Measurements from ENCODE around the gene ESPL1. TPM values are rescaled to one million over a fixed set of nuclear protein-coding genes. Genes with fewer than 3 reads are reported as not detected.
"Not testable (repeated sequence)": the region's sequence is repeated elsewhere in the genome, so short reads cannot be mapped to it uniquely, and the experiment has no call there.

ESPL1 gene
- total and polyA plus RNA-seq, 2 donors from 2014 or later, result 1.5 to 2.9 TPM

- Histone ChIP-seq H3K27ac (ENCODE audit: low read depth in 2 of 2, low read length in 2 of 2) (no peak overlapping the region), H3K36me3 (ENCODE audit: control insufficient read depth in 2 of 3, insufficient read depth in 3 of 3, low read length in 3 of 3) (no peaks in the 10 kb centered on the region), H3K4me1 (ENCODE audit: control insufficient read depth in 2 of 3, insufficient read depth in 2 of 3, low read depth in 1 of 3, low read length in 3 of 3) (peaks cover 0 to 10% (median 9%) of the 10 kb centered on the region in 3 donors), H3K9me3 (ENCODE audit: control insufficient read depth in 2 of 3, insufficient read depth in 1 of 3, low read length in 3 of 3) (no peaks in the 10 kb centered on the region), H3K9ac (ENCODE audit: low read length in 3 of 3) (no peak overlapping the region), H3K4me3 (ENCODE audit: low read length in 3 of 3) (no peak overlapping the region), H3K27me3 (ENCODE audit: control insufficient read depth, insufficient read depth, low read length) (no peaks in the 10 kb centered on the region)
- peak in 1 of 5 donors; percentile 14 for DNase-seq
- TF ChIP-seq CTCF (IDR thresholded peaks at IDR 0.05; ENCODE audit: borderline replicate concordance, extremely low read depth, insufficient read depth), result peak; percentile 15
- no peak for FAIRE-seq
- intact Hi-C loops (cut with DNase I), result no loop called here
Measured at GRCh38 chr12:53327435-53328042, 59.4 kb downstream of the ESPL1 start.

- Histone ChIP-seq H3K9me3 (ENCODE audit: control insufficient read depth in 2 of 3, insufficient read depth in 1 of 3, low read length in 3 of 3) (no peaks in the 10 kb centered on the region), H3K4me1 (ENCODE audit: control insufficient read depth in 2 of 3, insufficient read depth in 2 of 3, low read depth in 1 of 3, low read length in 3 of 3) (peaks cover 0 to 10% (median 9%) of the 10 kb centered on the region in 3 donors), H3K27me3 (ENCODE audit: control insufficient read depth, insufficient read depth, low read length) (no peaks in the 10 kb centered on the region), H3K4me3 (ENCODE audit: low read length in 3 of 3) (no peak overlapping the region), H3K36me3 (ENCODE audit: control insufficient read depth in 2 of 3, insufficient read depth in 3 of 3, low read length in 3 of 3) (no peaks in the 10 kb centered on the region), H3K9ac (ENCODE audit: low read length in 3 of 3) (no peak overlapping the region), H3K27ac (ENCODE audit: low read depth in 2 of 2, low read length in 2 of 2) (no peak overlapping the region)
- TF ChIP-seq CTCF (IDR thresholded peaks at IDR 0.05; ENCODE audit: borderline replicate concordance, extremely low read depth, insufficient read depth), result no peak
- FAIRE-seq (no peak), DNase-seq (peak in 2 of 5 donors; percentile 22 to 64)
- intact Hi-C loops (cut with DNase I), result no loop called here
Measured at GRCh38 chr12:53328043-53328435, 59.9 kb downstream of the ESPL1 start.

GRCh38 chr12:53330671-53331070, 62.6 kb downstream of the ESPL1 start:
- no peak for FAIRE-seq
- Histone ChIP-seq H3K36me3 (ENCODE audit: control insufficient read depth in 2 of 3, insufficient read depth in 3 of 3, low read length in 3 of 3) (no peaks in the 10 kb centered on the region), H3K9ac (ENCODE audit: low read length in 3 of 3) (no peak overlapping the region), H3K4me3 (ENCODE audit: low read length in 3 of 3) (no peak overlapping the region), H3K4me1 (ENCODE audit: control insufficient read depth in 2 of 3, insufficient read depth in 2 of 3, low read depth in 1 of 3, low read length in 3 of 3) (peaks cover 0 to 2% (median 0%) of the 10 kb centered on the region in 3 donors), H3K9me3 (ENCODE audit: control insufficient read depth in 2 of 3, insufficient read depth in 1 of 3, low read length in 3 of 3) (no peaks in the 10 kb centered on the region), H3K27me3 (ENCODE audit: control insufficient read depth, insufficient read depth, low read length) (no peaks in the 10 kb centered on the region), H3K27ac (ENCODE audit: low read depth in 2 of 2, low read length in 2 of 2) (no peak overlapping the region)
- TF ChIP-seq CTCF (IDR thresholded peaks at IDR 0.05; ENCODE audit: borderline replicate concordance, extremely low read depth, insufficient read depth), result no peak
- intact Hi-C loops (cut with DNase I), result loop anchor here (10.0 kb wide), 1 partner anchor 184 kb away; no protein-coding TSS in a partner anchor
- peak in 1 of 5 donors; percentile 45 for DNase-seq

- intact Hi-C loops (cut with DNase I), result loop anchor here (10.0 kb wide), 1 partner anchor 182 kb away; no protein-coding TSS in a partner anchor
- not testable (repeated sequence) for FAIRE-seq; H3K4me3 ChIP-seq (ENCODE audit: low read length in 3 of 3); H3K9ac ChIP-seq (ENCODE audit: low read length in 3 of 3); H3K4me1 ChIP-seq (ENCODE audit: control insufficient read depth in 2 of 3, insufficient read depth in 2 of 3, low read depth in 1 of 3, low read length in 3 of 3); H3K27me3 ChIP-seq (ENCODE audit: control insufficient read depth, insufficient read depth, low read length); H3K9me3 ChIP-seq (ENCODE audit: control insufficient read depth in 2 of 3, insufficient read depth in 1 of 3, low read length in 3 of 3); H3K36me3 ChIP-seq (ENCODE audit: control insufficient read depth in 2 of 3, insufficient read depth in 3 of 3, low read length in 3 of 3); H3K27ac ChIP-seq (ENCODE audit: low read depth in 2 of 2, low read length in 2 of 2)
- peak in 1 of 5 donors; percentile 3 for DNase-seq
Measured at GRCh38 chr12:53332339-53332738, 64.2 kb downstream of the ESPL1 start.

Data from kidney (tissue), 14 donors.